Testis (tissue), 3 donors: ENCODE measurements around the gene ODAM. TPM values are rescaled to one million over a fixed set of nuclear protein-coding genes. Genes with fewer than 3 reads are reported as not detected.

Experiments used
- DNase-seq: peaks from one replicate; pipeline ENCODE4 v3.0.0-alpha.2; 2019
- H3K27ac ChIP-seq, 2 donors: fragments of 200-600 bp; sonication (generic); one replicate each; pipeline ENCODE4 v1.5.1; 2019
- H3K27me3 ChIP-seq: fragments of 200-600 bp; sonication (generic); one replicate; pipeline ENCODE4 v1.5.1; 2019
- H3K36me3 ChIP-seq: fragments of 200-600 bp; sonication (generic); one replicate; pipeline ENCODE4 v1.5.1; 2017; ENCODE audit warnings: low read depth; ENCODE audit errors: missing control alignments
- H3K4me1 ChIP-seq: fragments of 200-600 bp; sonication (generic); one replicate; pipeline ENCODE4 v1.5.1; 2019
- H3K4me3 ChIP-seq, 2 donors: fragments of 200-600 bp; sonication (generic); one replicate each; pipeline ENCODE4 v1.5.1; 2017 to 2019
- H3K9me3 ChIP-seq: fragments of 200-600 bp; sonication (generic); one replicate; pipeline ENCODE4 v1.5.1; 2017
- POLR2A ChIP-seq: fragments of 450-650 bp; IDR thresholded peaks from one replicate; pipeline ENCODE4 v1.6.1; 2017; ENCODE audit warnings: antibody characterized with exemption, mild to moderate bottlenecking, moderate library complexity
- WGBS, 2 donors: methylation state at CpG; one replicate each; pipeline ENCODE4 v1.1.5; 2018; 5-methylcytosine and 5-hydroxymethylcytosine counted together
- intact Hi-C: fragments of 100-400 bp; cut with DNase I; formaldehyde crosslinking; loops from one replicate; pipeline ENCODE4 v1.15.1; 2023; ENCODE audit warnings: low total_unique reads
- polyA plus RNA-seq: library from polyadenylated mRNA; stranded (reverse); fragments of 350-450 nt; fragmentation: Illumina TruSeq; extraction: RNeasy Lipid Tissue Mini Kit (QIAGEN cat#74804); gene quantifications from one replicate; pipeline ENCODE4 v1.2.3, GENCODE V29; 2014; ENCODE audit warnings: low read depth, low replicate concordance; ENCODE audit not compliant: insufficient read depth
- total RNA-seq, 2 donors: library from RNA; depleted of rRNA; stranded (reverse); fragments of >200 nt; gene quantifications; one replicate each; pipeline ENCODE4 v1.2.3, GENCODE V29; 2016
- TF ChIP-seq, protein P1 (sequence below), 3 experiments: fragments of 450-650 bp in 2 of 3; fragments of 200-600 bp in 1 of 3; sonication (generic) in 1 of 3; IDR thresholded peaks; one replicate each; pipeline ENCODE4 v1.5.1; 2016 to 2019; ENCODE audit warnings: antibody characterized with exemption in 3 of 3, mild to moderate bottlenecking in 2 of 3, moderate library complexity in 1 of 3

Gene ODAM
- total and polyA plus RNA-seq, 3 donors from 2014 or later = 0.33 TPM; not detected in 2

DNA sequence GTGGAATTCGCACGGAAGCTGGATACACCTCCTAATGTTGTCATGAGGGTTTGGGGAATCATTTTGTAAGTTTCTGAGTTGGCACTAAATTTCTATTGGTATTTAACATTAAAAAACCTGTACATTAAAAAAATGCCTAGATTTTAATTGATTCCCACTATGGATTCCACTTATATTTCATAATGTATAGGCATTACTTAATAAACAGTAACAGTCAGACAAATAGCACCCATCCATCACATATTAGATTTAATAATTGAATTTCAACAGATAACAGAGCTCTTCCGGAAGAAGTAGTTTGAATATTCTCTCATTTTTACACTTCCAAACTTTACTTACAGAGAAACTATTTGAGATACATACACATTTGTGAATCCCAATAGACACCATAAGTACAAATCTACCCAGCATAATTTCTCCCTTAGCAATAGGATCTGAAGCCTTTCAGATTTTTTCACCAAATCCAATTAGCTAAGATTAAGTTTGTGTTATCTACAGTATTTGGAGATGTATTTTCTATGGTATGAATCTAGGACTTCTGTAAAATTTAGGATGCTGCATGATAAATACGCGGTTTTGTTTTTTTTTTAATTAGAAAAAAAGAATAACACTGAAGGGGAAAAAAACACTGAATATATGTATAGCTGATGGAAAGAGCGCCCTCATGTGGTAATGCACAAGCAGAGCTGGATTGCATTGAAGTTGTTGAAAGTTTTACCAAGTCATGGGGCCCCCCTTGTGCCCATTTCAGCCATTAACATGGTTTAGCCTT, 12.2 kb upstream of the ODAM start:
- no peaks in the 10 kb centered on the region for H3K27me3 ChIP-seq
- 52 to 57% methylated on average over 6 of the region's 6 CpGs for WGBS, 2 donors
- DNase-seq = peak; percentile 58
- TF ChIP-seq, protein P1, sequence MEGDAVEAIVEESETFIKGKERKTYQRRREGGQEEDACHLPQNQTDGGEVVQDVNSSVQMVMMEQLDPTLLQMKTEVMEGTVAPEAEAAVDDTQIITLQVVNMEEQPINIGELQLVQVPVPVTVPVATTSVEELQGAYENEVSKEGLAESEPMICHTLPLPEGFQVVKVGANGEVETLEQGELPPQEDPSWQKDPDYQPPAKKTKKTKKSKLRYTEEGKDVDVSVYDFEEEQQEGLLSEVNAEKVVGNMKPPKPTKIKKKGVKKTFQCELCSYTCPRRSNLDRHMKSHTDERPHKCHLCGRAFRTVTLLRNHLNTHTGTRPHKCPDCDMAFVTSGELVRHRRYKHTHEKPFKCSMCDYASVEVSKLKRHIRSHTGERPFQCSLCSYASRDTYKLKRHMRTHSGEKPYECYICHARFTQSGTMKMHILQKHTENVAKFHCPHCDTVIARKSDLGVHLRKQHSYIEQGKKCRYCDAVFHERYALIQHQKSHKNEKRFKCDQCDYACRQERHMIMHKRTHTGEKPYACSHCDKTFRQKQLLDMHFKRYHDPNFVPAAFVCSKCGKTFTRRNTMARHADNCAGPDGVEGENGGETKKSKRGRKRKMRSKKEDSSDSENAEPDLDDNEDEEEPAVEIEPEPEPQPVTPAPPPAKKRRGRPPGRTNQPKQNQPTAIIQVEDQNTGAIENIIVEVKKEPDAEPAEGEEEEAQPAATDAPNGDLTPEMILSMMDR (IDR thresholded peaks at IDR 0.05) = peak in 2 of 3 experiments; percentile 25 to 48
- no peak for TF ChIP-seq POLR2A
- H3K9me3 ChIP-seq = no peaks in the 10 kb centered on the region
- no peaks in the 10 kb centered on the region for H3K4me1 ChIP-seq
- no peak overlapping the region for H3K27ac ChIP-seq
- intact Hi-C loops = no loop called here
- H3K36me3 ChIP-seq = no peaks in the 10 kb centered on the region
- no peak overlapping the region for H3K4me3 ChIP-seq

DNA sequence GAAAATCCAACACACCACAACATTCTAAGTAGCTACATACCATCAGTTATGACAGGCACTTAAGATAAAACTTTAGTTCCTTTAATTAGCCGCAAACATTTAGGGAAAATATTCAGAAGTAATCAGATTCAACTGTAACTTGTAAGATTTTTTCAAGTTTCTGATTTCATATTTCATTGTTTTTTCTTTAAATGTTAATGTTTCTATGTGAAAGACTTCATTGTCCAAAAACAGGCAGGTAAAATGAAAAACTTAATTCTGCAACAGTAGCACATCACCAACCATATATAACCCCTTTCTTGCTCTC, 11.6 kb upstream of the ODAM start:
- no peak for DNase-seq
- no peak for TF ChIP-seq POLR2A
- TF ChIP-seq, protein P1 (IDR thresholded peaks at IDR 0.05) = peak in 1 of 3 experiments; percentile 7

DNA sequence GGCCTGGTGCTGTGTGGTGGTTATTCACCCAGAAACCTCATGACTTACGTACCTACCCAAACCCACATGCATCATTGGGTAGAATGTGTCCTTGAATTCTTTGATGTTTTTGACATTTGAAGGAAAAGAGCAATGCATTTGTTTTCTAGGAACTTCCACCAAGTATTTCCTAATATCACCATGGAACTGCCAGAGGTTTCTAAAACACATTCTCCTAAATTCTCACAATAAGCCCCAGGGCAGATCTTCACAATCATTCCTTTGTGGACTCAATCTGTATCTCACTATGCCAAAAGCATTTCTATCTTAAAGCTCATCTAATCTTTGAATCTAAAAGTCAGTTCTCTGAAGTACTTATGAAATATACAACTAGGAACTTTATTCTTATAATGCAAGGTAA, 8.3 kb upstream of the ODAM start:
- intact Hi-C loops = no loop called here
- no peak for DNase-seq
- Histone ChIP-seq H3K4me3 (no peak overlapping the region), H3K36me3 (no peaks in the 10 kb centered on the region), H3K27ac (no peak overlapping the region), H3K4me1 (no peaks in the 10 kb centered on the region), H3K9me3 (no peaks in the 10 kb centered on the region), H3K27me3 (no peaks in the 10 kb centered on the region)
- no peak for TF ChIP-seq POLR2A
- TF ChIP-seq, protein P1 (IDR thresholded peaks at IDR 0.05) = no peak
- WGBS, 2 donors = 89 to 100% methylated on average over 1 of the region's 1 CpG

More for the DNA sequence above, 11.6 kb upstream of the ODAM start:
- 31 to 35% methylated on average over 1 of the region's 1 CpG for WGBS, 2 donors
- Histone ChIP-seq H3K9me3 (no peaks in the 10 kb centered on the region), H3K27ac (no peak overlapping the region), H3K4me3 (no peak overlapping the region), H3K27me3 (no peaks in the 10 kb centered on the region), H3K4me1 (no peaks in the 10 kb centered on the region), H3K36me3 (no peaks in the 10 kb centered on the region)
- intact Hi-C loops = no loop called here

DNA sequence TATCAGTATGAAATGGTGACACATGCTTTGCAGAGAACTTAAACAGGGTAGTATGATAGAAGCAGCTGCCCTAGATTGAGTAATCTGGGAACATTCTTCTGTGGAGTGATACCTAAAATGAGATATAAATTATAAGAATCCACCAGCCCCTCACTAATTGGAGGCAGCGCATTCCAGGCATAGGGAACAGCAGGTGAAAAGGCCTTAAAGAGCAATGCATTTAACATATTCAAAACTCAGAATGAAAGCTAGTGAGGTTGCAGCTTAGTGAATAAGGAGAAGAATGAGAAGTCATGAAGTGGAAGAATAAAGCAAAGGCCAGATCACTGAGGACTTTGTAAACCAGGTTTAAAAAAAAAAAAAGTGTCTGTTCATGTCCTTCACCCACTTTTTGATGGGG, 4.9 kb upstream of the ODAM start:
- no peaks in the 10 kb centered on the region for H3K36me3 ChIP-seq
- WGBS, 2 donors = 87 to 100% methylated on average over 1 of the region's 1 CpG
- H3K4me1 ChIP-seq = no peaks in the 10 kb centered on the region
- no peak overlapping the region for H3K27ac ChIP-seq
- no peak for DNase-seq
- no peaks in the 10 kb centered on the region for H3K27me3 ChIP-seq
- no peak for TF ChIP-seq POLR2A
- TF ChIP-seq, protein P1 (IDR thresholded peaks at IDR 0.05) = no peak
- no peaks in the 10 kb centered on the region for H3K9me3 ChIP-seq
- H3K4me3 ChIP-seq = no peak overlapping the region
- intact Hi-C loops = no loop called here

DNA sequence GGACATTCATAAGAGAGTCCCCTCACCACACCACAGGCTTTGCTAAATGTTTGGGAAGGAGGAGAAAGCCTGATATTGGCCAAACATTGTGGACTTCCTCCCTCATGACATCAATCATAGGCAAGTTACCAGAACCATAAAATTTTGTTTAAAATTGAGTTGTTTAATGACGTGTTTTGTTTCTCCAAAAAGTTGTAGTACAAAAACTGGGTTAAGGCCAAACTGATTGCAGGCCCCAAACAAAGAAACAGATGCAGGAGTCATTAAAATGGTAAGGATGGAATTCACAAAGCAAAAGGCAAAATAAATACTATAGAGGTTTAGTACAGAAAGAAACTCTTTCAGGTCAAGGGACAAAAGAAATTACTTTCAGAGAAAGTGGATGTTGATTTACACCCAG, 3.9 kb upstream of the ODAM start:
- no peak for DNase-seq
- no peak overlapping the region for H3K4me3 ChIP-seq
- H3K4me1 ChIP-seq = no peaks in the 10 kb centered on the region
- no peak for TF ChIP-seq POLR2A
- TF ChIP-seq, protein P1 (IDR thresholded peaks at IDR 0.05) = no peak
- no peaks in the 10 kb centered on the region for H3K9me3 ChIP-seq
- H3K36me3 ChIP-seq = no peaks in the 10 kb centered on the region
- H3K27ac ChIP-seq = no peak overlapping the region
- intact Hi-C loops = no loop called here
- 36 to 44% methylated on average over 1 of the region's 1 CpG for WGBS, 2 donors
- H3K27me3 ChIP-seq = no peaks in the 10 kb centered on the region
